Suprapubic skin (tissue), 3 donors: ENCODE results near the gene ROBO3.

Source experiments
- CTCF ChIP-seq, 2 donors: fragments of 200-600 bp in 1 of 2; fragments of 450-650 bp in 1 of 2; sonication (generic) in 1 of 2; IDR thresholded peaks; one replicate each; pipeline ENCODE4 v1.5.1; 2016 to 2019; ENCODE audit warnings: antibody characterized with exemption in 2 of 2, mild to moderate bottlenecking in 1 of 2, moderate library complexity in 1 of 2
- EP300 ChIP-seq: sonication (generic); formaldehyde crosslinking; IDR thresholded peaks from one replicate; pipeline ENCODE4 v1.6.1; 2017; ENCODE audit warnings: antibody characterized with exemption
- POLR2A ChIP-seq, 2 donors: fragments of 450-650 bp; IDR thresholded peaks; one replicate each; pipeline ENCODE4 v1.6.1; 2017; ENCODE audit warnings: antibody characterized with exemption in 2 of 2, mild to moderate bottlenecking in 2 of 2, moderate library complexity in 2 of 2

GRCh38 chr11:124889191-124890091, 24.2 kb downstream of the ROBO3 start:
- TF ChIP-seq POLR2A (IDR thresholded peaks at IDR 0.05) (no peak), CTCF (IDR thresholded peaks at IDR 0.05) (no peak), EP300 (no peak)
